HEK293 (cell line): ENCODE data around the gene NEURL4.
A peak's percentile ranks its signal among the peaks of the same experiment; 100 is the strongest.

Experiments
- GLIS2 ChIP-seq: fragments of 450-650 bp; formaldehyde crosslinking; IDR thresholded peaks from 2 replicates; pipeline ENCODE4 v1.5.1; 2016; ENCODE audit warnings: missing biosample characterization, missing genetic modification characterization
- HOXC10 ChIP-seq: sonication (generic); formaldehyde crosslinking; IDR thresholded peaks from 2 replicates; pipeline ENCODE4 v1.8.1; 2023; ENCODE audit warnings: mild to moderate bottlenecking, missing genetic modification reagents
- KLF16 ChIP-seq: fragments of 450-650 bp; formaldehyde crosslinking; IDR thresholded peaks from 2 replicates; pipeline ENCODE4 v1.5.1; 2017; ENCODE audit warnings: missing biosample characterization, missing genetic modification characterization
- MYNN ChIP-seq: fragments of 450-650 bp; formaldehyde crosslinking; IDR thresholded peaks from 2 replicates; pipeline ENCODE4 v1.5.1; 2016; ENCODE audit warnings: missing biosample characterization, missing genetic modification characterization, borderline replicate concordance
- SALL2 ChIP-seq: fragments of 450-650 bp; formaldehyde crosslinking; IDR thresholded peaks from 2 replicates; pipeline ENCODE4 v1.5.0; 2017; ENCODE audit warnings: missing biosample characterization, mild to moderate bottlenecking, missing genetic modification characterization, borderline replicate concordance
- SCRT2 ChIP-seq: fragments of 450-650 bp; formaldehyde crosslinking; IDR thresholded peaks from 2 replicates; pipeline ENCODE4 v1.5.1; 2016; ENCODE audit warnings: missing biosample characterization, missing genetic modification characterization
- ZBTB20 ChIP-seq: fragments of 450-650 bp; formaldehyde crosslinking; IDR thresholded peaks from 2 replicates; pipeline ENCODE4 v1.5.1; 2016; ENCODE audit warnings: missing biosample characterization, missing genetic modification characterization
- ZNF133 ChIP-seq: fragments of 450-650 bp; formaldehyde crosslinking; IDR thresholded peaks from 2 replicates; pipeline ENCODE4 v1.5.1; 2016; ENCODE audit warnings: missing biosample characterization, missing genetic modification characterization
- ZNF221 ChIP-seq: fragments of 450-650 bp; formaldehyde crosslinking; IDR thresholded peaks from 2 replicates; pipeline ENCODE4 v1.5.1; 2017; ENCODE audit warnings: missing biosample characterization, missing genetic modification characterization, borderline replicate concordance
- ZNF248 ChIP-seq: fragments of 450-650 bp; formaldehyde crosslinking; IDR thresholded peaks from 2 replicates; pipeline ENCODE4 v1.5.1; 2017; ENCODE audit warnings: missing biosample characterization, missing genetic modification characterization
- ZNF274 ChIP-seq, 2 experiments: fragments of 200-500 bp in 1 of 2; fragments of 450-650 bp in 1 of 2; sonication (Bioruptor generic) in 1 of 2; formaldehyde crosslinking in 1 of 2; IDR thresholded peaks; 2 replicates each; pipeline versions ENCODE4 v1.5.1 to v1.6.1; 2014 to 2016; ENCODE audit warnings: borderline replicate concordance in 1 of 2, inconsistent platforms in 1 of 2, low read length in 1 of 2, missing biosample characterization in 1 of 2, missing genetic modification characterization in 1 of 2
- ZNF335 ChIP-seq: fragments of 450-650 bp; formaldehyde crosslinking; conservative IDR thresholded peaks from 2 replicates; pipeline ENCODE4 v1.5.1; 2016; ENCODE audit warnings: missing biosample characterization, missing genetic modification characterization
- ZNF350 ChIP-seq: fragments of 450-650 bp; formaldehyde crosslinking; IDR thresholded peaks from 2 replicates; pipeline ENCODE4 v1.5.0; 2017; ENCODE audit warnings: missing biosample characterization, mild to moderate bottlenecking, missing genetic modification characterization
- ZNF404 ChIP-seq: fragments of 450-650 bp; formaldehyde crosslinking; IDR thresholded peaks from 2 replicates; pipeline ENCODE4 v1.5.1; 2017; ENCODE audit warnings: missing biosample characterization, missing genetic modification characterization
- ZNF423 ChIP-seq: fragments of 450-650 bp; formaldehyde crosslinking; IDR thresholded peaks from 2 replicates; pipeline ENCODE4 v1.5.1; 2016; ENCODE audit warnings: missing biosample characterization, missing genetic modification characterization
- ZNF544 ChIP-seq: fragments of 450-650 bp; formaldehyde crosslinking; IDR thresholded peaks from 2 replicates; pipeline ENCODE4 v1.5.0; 2017; ENCODE audit warnings: missing biosample characterization, missing genetic modification characterization
- ZNF555 ChIP-seq: fragments of 450-650 bp; formaldehyde crosslinking; conservative IDR thresholded peaks from 2 replicates; pipeline ENCODE4 v1.5.1; 2017; ENCODE audit warnings: missing biosample characterization, mild to moderate bottlenecking, missing genetic modification characterization, inconsistent platforms
- ZNF561 ChIP-seq: fragments of 450-650 bp; IDR thresholded peaks from 2 replicates; pipeline ENCODE4 v1.5.1; 2018; ENCODE audit warnings: missing biosample characterization, missing genetic modification characterization, borderline replicate concordance
- ZNF571 ChIP-seq: fragments of 450-650 bp; formaldehyde crosslinking; IDR thresholded peaks from 2 replicates; pipeline ENCODE4 v1.5.0; 2017; ENCODE audit warnings: missing biosample characterization, missing genetic modification characterization
- TF ChIP-seq, protein P1 (sequence below): fragments of 450-650 bp; formaldehyde crosslinking; IDR thresholded peaks from 2 replicates; pipeline ENCODE4 v1.5.1; 2016; ENCODE audit warnings: missing biosample characterization, missing genetic modification characterization
- TF ChIP-seq, protein P2 (sequence below): fragments of 450-650 bp; formaldehyde crosslinking; IDR thresholded peaks from 2 replicates; pipeline ENCODE4 v1.5.1; 2016; ENCODE audit warnings: missing biosample characterization, missing genetic modification characterization
- TF ChIP-seq, protein P3 (sequence below): fragments of 450-650 bp; formaldehyde crosslinking; IDR thresholded peaks from 2 replicates; pipeline ENCODE4 v1.5.1; 2016; ENCODE audit warnings: missing biosample characterization, missing genetic modification characterization, low read depth
- TF ChIP-seq, protein P4 (sequence below): fragments of 450-650 bp; formaldehyde crosslinking; IDR thresholded peaks from 2 replicates; pipeline ENCODE4 v1.5.1; 2016; ENCODE audit warnings: missing biosample characterization, missing genetic modification characterization, borderline replicate concordance
- TF ChIP-seq, protein P5 (sequence below): fragments of 450-650 bp; formaldehyde crosslinking; IDR thresholded peaks from 2 replicates; pipeline ENCODE4 v1.5.1; 2016; ENCODE audit warnings: missing biosample characterization, missing genetic modification characterization
- TF ChIP-seq, protein P6 (sequence below): fragments of 450-650 bp; formaldehyde crosslinking; IDR thresholded peaks from 2 replicates; pipeline ENCODE4 v1.5.1; 2017; ENCODE audit warnings: missing biosample characterization, missing genetic modification characterization

NEURL4 gene

DNA sequence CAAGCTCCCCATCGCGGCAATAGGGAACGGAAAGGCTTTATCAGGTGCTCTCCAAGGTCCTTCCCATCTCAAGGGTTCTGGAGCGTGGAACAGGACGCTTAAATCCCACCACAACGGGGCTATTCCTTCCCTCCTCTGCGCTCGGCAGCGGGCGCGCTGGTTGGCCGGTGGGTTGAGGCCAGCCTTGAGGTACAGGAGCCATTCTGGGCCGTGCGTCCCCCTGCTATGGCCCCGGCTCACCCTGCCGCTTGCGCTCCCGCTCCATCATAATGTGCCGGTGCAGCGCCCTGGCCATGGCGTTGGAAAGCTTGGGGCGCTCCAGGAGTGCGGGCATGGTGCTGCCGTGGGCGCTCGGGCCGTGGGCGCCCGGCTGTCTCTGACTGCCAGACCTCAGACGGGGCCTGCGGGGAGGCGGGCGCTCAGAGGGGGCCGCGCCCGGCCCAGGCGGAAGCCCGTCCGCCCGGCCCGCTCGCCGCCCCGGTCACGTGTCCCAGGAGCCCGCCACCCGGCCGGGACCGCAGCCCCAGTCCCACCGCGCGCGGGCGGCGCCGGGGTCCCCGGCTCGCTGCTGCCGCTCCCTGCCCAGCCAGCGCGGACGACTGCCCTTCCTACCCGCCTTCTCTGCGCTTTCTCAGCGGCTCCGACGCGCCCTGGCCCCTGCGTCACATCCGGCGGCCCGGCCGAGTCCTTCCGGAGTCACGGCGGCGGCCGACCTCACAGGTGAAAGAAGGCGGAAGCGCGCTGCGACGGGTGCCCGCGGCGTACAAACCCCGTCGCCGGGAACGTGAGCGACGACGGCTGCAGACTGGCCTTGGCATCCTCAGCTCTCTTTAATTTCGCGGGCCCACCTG, 14.2 kb downstream of the NEURL4 start, which contains the start of gene GPS2 (continued):
- TF ChIP-seq, protein P1, sequence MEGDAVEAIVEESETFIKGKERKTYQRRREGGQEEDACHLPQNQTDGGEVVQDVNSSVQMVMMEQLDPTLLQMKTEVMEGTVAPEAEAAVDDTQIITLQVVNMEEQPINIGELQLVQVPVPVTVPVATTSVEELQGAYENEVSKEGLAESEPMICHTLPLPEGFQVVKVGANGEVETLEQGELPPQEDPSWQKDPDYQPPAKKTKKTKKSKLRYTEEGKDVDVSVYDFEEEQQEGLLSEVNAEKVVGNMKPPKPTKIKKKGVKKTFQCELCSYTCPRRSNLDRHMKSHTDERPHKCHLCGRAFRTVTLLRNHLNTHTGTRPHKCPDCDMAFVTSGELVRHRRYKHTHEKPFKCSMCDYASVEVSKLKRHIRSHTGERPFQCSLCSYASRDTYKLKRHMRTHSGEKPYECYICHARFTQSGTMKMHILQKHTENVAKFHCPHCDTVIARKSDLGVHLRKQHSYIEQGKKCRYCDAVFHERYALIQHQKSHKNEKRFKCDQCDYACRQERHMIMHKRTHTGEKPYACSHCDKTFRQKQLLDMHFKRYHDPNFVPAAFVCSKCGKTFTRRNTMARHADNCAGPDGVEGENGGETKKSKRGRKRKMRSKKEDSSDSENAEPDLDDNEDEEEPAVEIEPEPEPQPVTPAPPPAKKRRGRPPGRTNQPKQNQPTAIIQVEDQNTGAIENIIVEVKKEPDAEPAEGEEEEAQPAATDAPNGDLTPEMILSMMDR (tag by site-specific recombination): no peak; the same call in 1 of the 2 replicates
- peak; percentile 59; the same call in 1 of the 2 replicates for TF ChIP-seq ZNF561 (tag by site-specific recombination)
- peak; percentile 67 for TF ChIP-seq SCRT2
- TF ChIP-seq, protein P2, sequence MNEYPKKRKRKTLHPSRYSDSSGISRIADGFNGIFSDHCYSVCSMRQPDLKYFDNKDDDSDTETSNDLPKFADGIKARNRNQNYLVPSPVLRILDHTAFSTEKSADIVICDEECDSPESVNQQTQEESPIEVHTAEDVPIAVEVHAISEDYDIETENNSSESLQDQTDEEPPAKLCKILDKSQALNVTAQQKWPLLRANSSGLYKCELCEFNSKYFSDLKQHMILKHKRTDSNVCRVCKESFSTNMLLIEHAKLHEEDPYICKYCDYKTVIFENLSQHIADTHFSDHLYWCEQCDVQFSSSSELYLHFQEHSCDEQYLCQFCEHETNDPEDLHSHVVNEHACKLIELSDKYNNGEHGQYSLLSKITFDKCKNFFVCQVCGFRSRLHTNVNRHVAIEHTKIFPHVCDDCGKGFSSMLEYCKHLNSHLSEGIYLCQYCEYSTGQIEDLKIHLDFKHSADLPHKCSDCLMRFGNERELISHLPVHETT (tag by site-specific recombination): 0 out of 2 replicates have a peak, but pooled peaks have one; percentile 30
- TF ChIP-seq ZNF133 (tag by site-specific recombination): no peak
- TF ChIP-seq KLF16 (tag by site-specific recombination): peak; percentile 28; the same call in 1 of the 2 replicates
- TF ChIP-seq ZNF274 (IDR thresholded peaks at IDR 0.05; ENCODE audit: low read length): no peak
- TF ChIP-seq ZNF274 (tag by site-specific recombination; IDR thresholded peaks at IDR 0.05; ENCODE audit: borderline replicate concordance): no peak
- TF ChIP-seq GLIS2: 0 out of 2 replicates have a peak, but pooled peaks have one; percentile 28
- TF ChIP-seq SALL2 (tag by site-specific recombination): no peak
- no peak for TF ChIP-seq ZNF555 (tag by site-specific recombination)
- no peak for TF ChIP-seq ZNF350
- TF ChIP-seq ZNF571 (tag by site-specific recombination): no peak
- peak; percentile 85 for TF ChIP-seq ZNF335 (tag by site-specific recombination)
- TF ChIP-seq, protein P3, sequence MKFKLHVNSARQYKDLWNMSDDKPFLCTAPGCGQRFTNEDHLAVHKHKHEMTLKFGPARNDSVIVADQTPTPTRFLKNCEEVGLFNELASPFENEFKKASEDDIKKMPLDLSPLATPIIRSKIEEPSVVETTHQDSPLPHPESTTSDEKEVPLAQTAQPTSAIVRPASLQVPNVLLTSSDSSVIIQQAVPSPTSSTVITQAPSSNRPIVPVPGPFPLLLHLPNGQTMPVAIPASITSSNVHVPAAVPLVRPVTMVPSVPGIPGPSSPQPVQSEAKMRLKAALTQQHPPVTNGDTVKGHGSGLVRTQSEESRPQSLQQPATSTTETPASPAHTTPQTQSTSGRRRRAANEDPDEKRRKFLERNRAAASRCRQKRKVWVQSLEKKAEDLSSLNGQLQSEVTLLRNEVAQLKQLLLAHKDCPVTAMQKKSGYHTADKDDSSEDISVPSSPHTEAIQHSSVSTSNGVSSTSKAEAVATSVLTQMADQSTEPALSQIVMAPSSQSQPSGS (tag by site-specific recombination): no peak
- no peak for TF ChIP-seq MYNN
- TF ChIP-seq ZNF248 (tag by site-specific recombination): no peak
- TF ChIP-seq ZNF544 (tag by site-specific recombination): no peak
- TF ChIP-seq ZNF423 (tag by site-specific recombination): no peak
- no peak for TF ChIP-seq ZNF221 (tag by site-specific recombination)
- TF ChIP-seq, protein P4, sequence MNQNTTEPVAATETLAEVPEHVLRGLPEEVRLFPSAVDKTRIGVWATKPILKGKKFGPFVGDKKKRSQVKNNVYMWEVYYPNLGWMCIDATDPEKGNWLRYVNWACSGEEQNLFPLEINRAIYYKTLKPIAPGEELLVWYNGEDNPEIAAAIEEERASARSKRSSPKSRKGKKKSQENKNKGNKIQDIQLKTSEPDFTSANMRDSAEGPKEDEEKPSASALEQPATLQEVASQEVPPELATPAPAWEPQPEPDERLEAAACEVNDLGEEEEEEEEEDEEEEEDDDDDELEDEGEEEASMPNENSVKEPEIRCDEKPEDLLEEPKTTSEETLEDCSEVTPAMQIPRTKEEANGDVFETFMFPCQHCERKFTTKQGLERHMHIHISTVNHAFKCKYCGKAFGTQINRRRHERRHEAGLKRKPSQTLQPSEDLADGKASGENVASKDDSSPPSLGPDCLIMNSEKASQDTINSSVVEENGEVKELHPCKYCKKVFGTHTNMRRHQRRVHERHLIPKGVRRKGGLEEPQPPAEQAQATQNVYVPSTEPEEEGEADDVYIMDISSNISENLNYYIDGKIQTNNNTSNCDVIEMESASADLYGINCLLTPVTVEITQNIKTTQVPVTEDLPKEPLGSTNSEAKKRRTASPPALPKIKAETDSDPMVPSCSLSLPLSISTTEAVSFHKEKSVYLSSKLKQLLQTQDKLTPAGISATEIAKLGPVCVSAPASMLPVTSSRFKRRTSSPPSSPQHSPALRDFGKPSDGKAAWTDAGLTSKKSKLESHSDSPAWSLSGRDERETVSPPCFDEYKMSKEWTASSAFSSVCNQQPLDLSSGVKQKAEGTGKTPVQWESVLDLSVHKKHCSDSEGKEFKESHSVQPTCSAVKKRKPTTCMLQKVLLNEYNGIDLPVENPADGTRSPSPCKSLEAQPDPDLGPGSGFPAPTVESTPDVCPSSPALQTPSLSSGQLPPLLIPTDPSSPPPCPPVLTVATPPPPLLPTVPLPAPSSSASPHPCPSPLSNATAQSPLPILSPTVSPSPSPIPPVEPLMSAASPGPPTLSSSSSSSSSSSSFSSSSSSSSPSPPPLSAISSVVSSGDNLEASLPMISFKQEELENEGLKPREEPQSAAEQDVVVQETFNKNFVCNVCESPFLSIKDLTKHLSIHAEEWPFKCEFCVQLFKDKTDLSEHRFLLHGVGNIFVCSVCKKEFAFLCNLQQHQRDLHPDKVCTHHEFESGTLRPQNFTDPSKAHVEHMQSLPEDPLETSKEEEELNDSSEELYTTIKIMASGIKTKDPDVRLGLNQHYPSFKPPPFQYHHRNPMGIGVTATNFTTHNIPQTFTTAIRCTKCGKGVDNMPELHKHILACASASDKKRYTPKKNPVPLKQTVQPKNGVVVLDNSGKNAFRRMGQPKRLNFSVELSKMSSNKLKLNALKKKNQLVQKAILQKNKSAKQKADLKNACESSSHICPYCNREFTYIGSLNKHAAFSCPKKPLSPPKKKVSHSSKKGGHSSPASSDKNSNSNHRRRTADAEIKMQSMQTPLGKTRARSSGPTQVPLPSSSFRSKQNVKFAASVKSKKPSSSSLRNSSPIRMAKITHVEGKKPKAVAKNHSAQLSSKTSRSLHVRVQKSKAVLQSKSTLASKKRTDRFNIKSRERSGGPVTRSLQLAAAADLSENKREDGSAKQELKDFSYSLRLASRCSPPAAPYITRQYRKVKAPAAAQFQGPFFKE (tag by site-specific recombination): no peak
- TF ChIP-seq ZBTB20 (tag by site-specific recombination): peak; percentile 44; the same call in 1 of the 2 replicates
- TF ChIP-seq, protein P5, sequence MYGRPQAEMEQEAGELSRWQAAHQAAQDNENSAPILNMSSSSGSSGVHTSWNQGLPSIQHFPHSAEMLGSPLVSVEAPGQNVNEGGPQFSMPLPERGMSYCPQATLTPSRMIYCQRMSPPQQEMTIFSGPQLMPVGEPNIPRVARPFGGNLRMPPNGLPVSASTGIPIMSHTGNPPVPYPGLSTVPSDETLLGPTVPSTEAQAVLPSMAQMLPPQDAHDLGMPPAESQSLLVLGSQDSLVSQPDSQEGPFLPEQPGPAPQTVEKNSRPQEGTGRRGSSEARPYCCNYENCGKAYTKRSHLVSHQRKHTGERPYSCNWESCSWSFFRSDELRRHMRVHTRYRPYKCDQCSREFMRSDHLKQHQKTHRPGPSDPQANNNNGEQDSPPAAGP (tag by site-specific recombination): peak; percentile 62; the same call in 1 of the 2 replicates
- no peak for TF ChIP-seq ZNF404 (tag by site-specific recombination)
- TF ChIP-seq HOXC10: 0 out of 2 replicates have a peak, but pooled peaks have one; percentile 66
- TF ChIP-seq, protein P6, sequence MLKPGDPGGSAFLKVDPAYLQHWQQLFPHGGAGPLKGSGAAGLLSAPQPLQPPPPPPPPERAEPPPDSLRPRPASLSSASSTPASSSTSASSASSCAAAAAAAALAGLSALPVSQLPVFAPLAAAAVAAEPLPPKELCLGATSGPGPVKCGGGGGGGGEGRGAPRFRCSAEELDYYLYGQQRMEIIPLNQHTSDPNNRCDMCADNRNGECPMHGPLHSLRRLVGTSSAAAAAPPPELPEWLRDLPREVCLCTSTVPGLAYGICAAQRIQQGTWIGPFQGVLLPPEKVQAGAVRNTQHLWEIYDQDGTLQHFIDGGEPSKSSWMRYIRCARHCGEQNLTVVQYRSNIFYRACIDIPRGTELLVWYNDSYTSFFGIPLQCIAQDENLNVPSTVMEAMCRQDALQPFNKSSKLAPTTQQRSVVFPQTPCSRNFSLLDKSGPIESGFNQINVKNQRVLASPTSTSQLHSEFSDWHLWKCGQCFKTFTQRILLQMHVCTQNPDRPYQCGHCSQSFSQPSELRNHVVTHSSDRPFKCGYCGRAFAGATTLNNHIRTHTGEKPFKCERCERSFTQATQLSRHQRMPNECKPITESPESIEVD (tag by site-specific recombination): no peak
